ENCODE measurements around the gene DOCK4. TPM values are rescaled to one million over a fixed set of nuclear protein-coding genes. Genes with fewer than 3 reads are reported as not detected.

Gene DOCK4
- polyA plus RNA-seq, 1 donor: 8.1 TPM

DNA sequence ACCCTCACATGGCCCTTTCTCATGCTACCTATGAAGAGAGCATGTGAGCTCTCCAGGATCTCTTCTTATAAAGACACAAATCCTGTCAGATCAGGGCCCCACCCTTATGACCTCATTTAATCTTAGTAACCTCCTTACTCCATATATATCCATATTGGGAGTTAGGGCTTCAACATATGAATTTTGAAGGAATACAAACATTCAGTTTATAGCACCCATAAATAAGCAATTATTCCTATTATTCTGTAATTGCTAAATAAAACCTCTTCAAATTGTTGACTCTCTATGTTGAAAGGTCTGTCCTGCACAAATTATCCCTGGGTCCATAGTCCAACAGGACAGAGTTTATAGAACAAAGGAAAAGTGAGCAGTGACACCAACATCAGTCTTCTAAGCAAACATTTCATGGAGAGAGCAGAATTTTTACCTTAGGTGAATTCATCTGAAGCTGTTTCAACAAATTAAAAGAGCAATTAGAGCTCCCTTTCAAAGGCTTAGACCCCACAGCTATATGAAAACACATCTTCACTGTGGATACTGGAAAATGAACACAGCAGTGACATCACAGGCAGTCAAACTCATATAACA lies 12.2 kb downstream of the DOCK4 start:
- Histone ChIP-seq H3K4me3 (ENCODE audit: low read length) (no peak overlapping the region), H3K27me3 (ENCODE audit: control insufficient read depth, insufficient read depth, low read length) (no peaks in the 10 kb centered on the region), H3K27ac (ENCODE audit: low read length) (no peak overlapping the region), H3K36me3 (ENCODE audit: control insufficient read depth, insufficient read depth, low read length) (no peaks in the 10 kb centered on the region), H3K9me3 (ENCODE audit: control insufficient read depth, low read depth, low read length) (no peaks in the 10 kb centered on the region), H3K4me1 (ENCODE audit: control insufficient read depth, insufficient read depth, low read length) (no peaks in the 10 kb centered on the region)
- DNase-seq: no peak

GRCh38 chr7:112192236-112193154 lies 13.7 kb downstream of the DOCK4 start:
- Histone ChIP-seq H3K27ac (ENCODE audit: low read length) (no peak overlapping the region), H3K9me3 (ENCODE audit: control insufficient read depth, low read depth, low read length) (no peaks in the 10 kb centered on the region), H3K36me3 (ENCODE audit: control insufficient read depth, insufficient read depth, low read length) (no peaks in the 10 kb centered on the region), H3K4me3 (ENCODE audit: low read length) (no peak overlapping the region), H3K4me1 (ENCODE audit: control insufficient read depth, insufficient read depth, low read length) (no peaks in the 10 kb centered on the region), H3K27me3 (ENCODE audit: control insufficient read depth, insufficient read depth, low read length) (no peaks in the 10 kb centered on the region)
- WGBS (ENCODE audit: insufficient coverage, low lambda C conversion rate): no CpG with 5 or more reads among the region's 4 CpGs
- DNase-seq: no peak

DNA sequence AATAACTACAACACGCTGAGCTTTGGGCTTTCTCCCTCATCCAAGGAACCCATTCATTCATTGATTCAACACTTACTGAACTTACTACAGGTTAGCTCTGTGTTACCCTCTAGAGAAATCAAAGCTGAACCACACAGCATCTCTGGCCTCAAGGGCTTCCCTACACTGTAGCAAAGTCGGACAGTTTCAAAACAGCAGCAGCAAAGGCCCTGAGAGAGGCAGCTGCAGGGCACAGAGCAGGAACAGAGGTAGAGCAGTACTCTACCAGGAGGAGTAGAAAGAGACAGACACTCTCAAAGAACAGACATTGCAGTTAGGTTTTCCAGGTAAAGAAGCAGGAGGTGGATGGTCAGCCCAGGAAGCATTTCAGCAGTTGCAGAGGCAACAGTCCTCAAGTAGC lies 16.1 kb downstream of the DOCK4 start:
- Histone ChIP-seq H3K4me3 (ENCODE audit: low read length) (no peak overlapping the region), H3K4me1 (ENCODE audit: control insufficient read depth, insufficient read depth, low read length) (no peaks in the 10 kb centered on the region), H3K36me3 (ENCODE audit: control insufficient read depth, insufficient read depth, low read length) (no peaks in the 10 kb centered on the region), H3K27me3 (ENCODE audit: control insufficient read depth, insufficient read depth, low read length) (no peaks in the 10 kb centered on the region), H3K9me3 (ENCODE audit: control insufficient read depth, low read depth, low read length) (no peaks in the 10 kb centered on the region), H3K27ac (ENCODE audit: low read length) (no peak overlapping the region)
- no peak for DNase-seq
- no CpG with 5 or more reads among the region's 2 CpGs for WGBS (ENCODE audit: insufficient coverage, low lambda C conversion rate)

- Histone ChIP-seq H3K27ac (ENCODE audit: low read length) (no peak overlapping the region), H3K27me3 (ENCODE audit: control insufficient read depth, insufficient read depth, low read length) (no peaks in the 10 kb centered on the region), H3K36me3 (ENCODE audit: control insufficient read depth, insufficient read depth, low read length) (no peaks in the 10 kb centered on the region), H3K4me1 (ENCODE audit: control insufficient read depth, insufficient read depth, low read length) (no peaks in the 10 kb centered on the region), H3K4me3 (ENCODE audit: low read length) (no peak overlapping the region), H3K9me3 (ENCODE audit: control insufficient read depth, low read depth, low read length) (no peaks in the 10 kb centered on the region)
- WGBS (ENCODE audit: insufficient coverage, low lambda C conversion rate): 88% methylated on average over 1 of the region's 5 CpGs
- DNase-seq: no peak
Observed at GRCh38 chr7:112189691-112190090, 16.5 kb downstream of the DOCK4 start.

- H3K27ac ChIP-seq (ENCODE audit: low read length): no peak overlapping the region
- no peaks in the 10 kb centered on the region for H3K9me3 ChIP-seq (ENCODE audit: control insufficient read depth, low read depth, low read length)
- H3K27me3 ChIP-seq (ENCODE audit: control insufficient read depth, insufficient read depth, low read length): no peaks in the 10 kb centered on the region
- no peak for DNase-seq
- no peaks in the 10 kb centered on the region for H3K4me1 ChIP-seq (ENCODE audit: control insufficient read depth, insufficient read depth, low read length)
- H3K4me3 ChIP-seq (ENCODE audit: low read length): no peak overlapping the region
- no CpG with 5 or more reads among the region's 3 CpGs for WGBS (ENCODE audit: insufficient coverage, low lambda C conversion rate)
- no peaks in the 10 kb centered on the region for H3K36me3 ChIP-seq (ENCODE audit: control insufficient read depth, insufficient read depth, low read length)
Observed at GRCh38 chr7:112188257-112188656, 17.9 kb downstream of the DOCK4 start.

DNA sequence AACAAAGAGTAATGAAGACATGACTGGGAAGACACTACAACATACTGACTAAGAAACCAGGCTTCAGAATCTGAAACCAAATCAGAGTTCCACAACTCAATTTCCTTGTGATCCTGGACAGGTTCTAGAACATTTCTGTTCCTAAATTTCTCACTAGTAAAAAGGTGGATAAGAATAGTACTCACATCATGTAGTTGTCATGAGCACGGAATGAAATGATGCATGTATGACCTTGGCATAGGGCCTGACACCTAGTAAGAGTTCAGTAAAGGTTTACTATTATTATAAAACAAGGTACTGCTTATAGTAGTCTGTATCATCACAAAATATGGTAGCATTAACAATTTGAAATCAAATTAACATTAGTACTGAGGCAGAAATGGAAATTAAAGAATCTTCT lies 19.9 kb downstream of the DOCK4 start:
- no peak overlapping the region for H3K27ac ChIP-seq (ENCODE audit: low read length)

GRCh38 chr7:112185005-112185834 lies 21.0 kb downstream of the DOCK4 start:
- no peaks in the 10 kb centered on the region for H3K36me3 ChIP-seq (ENCODE audit: control insufficient read depth, insufficient read depth, low read length)
- no peaks in the 10 kb centered on the region for H3K9me3 ChIP-seq (ENCODE audit: control insufficient read depth, low read depth, low read length)
- no peaks in the 10 kb centered on the region for H3K27me3 ChIP-seq (ENCODE audit: control insufficient read depth, insufficient read depth, low read length)
- no peak for DNase-seq
- WGBS (ENCODE audit: insufficient coverage, low lambda C conversion rate): 50% methylated on average over 1 of the region's 4 CpGs
- no peak overlapping the region for H3K4me3 ChIP-seq (ENCODE audit: low read length)
- no peak overlapping the region for H3K27ac ChIP-seq (ENCODE audit: low read length)
- H3K4me1 ChIP-seq (ENCODE audit: control insufficient read depth, insufficient read depth, low read length): no peaks in the 10 kb centered on the region

More for the DNA sequence above, 19.9 kb downstream of the DOCK4 start:
- Histone ChIP-seq H3K36me3 (ENCODE audit: control insufficient read depth, insufficient read depth, low read length) (no peaks in the 10 kb centered on the region), H3K4me3 (ENCODE audit: low read length) (no peak overlapping the region), H3K27me3 (ENCODE audit: control insufficient read depth, insufficient read depth, low read length) (no peaks in the 10 kb centered on the region), H3K4me1 (ENCODE audit: control insufficient read depth, insufficient read depth, low read length) (no peaks in the 10 kb centered on the region), H3K9me3 (ENCODE audit: control insufficient read depth, low read depth, low read length) (no peaks in the 10 kb centered on the region)
- no peak for DNase-seq
- WGBS (ENCODE audit: insufficient coverage, low lambda C conversion rate): 80% methylated on average over 1 of the region's 1 CpG

DNA sequence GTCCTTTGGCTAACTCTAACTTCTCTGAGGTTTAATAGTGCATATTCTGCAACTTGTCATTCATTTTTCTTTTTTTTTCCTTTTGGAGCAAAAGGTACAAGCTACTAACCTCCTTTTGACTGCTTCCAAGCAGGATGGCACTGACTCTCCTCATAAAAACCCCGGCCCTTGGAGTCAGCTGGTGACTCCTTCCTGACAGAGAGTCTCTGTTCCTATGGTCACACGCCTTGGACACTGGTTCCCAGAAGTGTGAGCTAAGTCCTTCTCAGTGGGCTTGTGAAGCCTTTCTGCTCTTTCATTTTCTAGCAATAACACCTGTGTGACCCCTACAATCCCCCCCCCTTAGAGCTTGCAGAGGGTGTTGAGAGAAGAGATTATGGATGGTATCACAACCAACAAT lies 21.7 kb downstream of the DOCK4 start:
- Histone ChIP-seq H3K9me3 (ENCODE audit: control insufficient read depth, low read depth, low read length) (no peaks in the 10 kb centered on the region), H3K27ac (ENCODE audit: low read length) (no peak overlapping the region), H3K36me3 (ENCODE audit: control insufficient read depth, insufficient read depth, low read length) (no peaks in the 10 kb centered on the region), H3K4me1 (ENCODE audit: control insufficient read depth, insufficient read depth, low read length) (no peaks in the 10 kb centered on the region), H3K27me3 (ENCODE audit: control insufficient read depth, insufficient read depth, low read length) (no peaks in the 10 kb centered on the region), H3K4me3 (ENCODE audit: low read length) (no peak overlapping the region)
- DNase-seq: no peak
- WGBS (ENCODE audit: insufficient coverage, low lambda C conversion rate): no CpG with 5 or more reads among the region's 2 CpGs

DNA sequence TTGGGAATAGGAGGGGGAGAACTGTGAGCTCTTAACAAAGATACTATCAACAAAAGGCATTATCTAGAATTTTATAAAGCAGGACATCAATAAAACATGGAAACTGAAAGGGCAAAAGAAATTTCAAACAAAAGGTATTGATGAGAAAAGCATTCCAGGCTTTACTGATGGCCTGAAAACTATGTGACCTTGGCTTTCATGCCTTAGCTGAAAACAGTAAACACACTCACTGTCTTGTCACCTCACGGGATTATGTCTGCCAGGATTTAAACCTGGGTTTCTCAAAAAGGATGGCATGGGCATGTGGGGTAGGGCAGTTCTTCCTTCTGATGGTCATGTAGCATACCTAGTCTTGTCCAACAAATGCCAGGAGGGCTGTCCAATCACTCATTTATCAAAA lies 22.9 kb downstream of the DOCK4 start:
- no peak for DNase-seq
- Histone ChIP-seq H3K27ac (ENCODE audit: low read length) (no peak overlapping the region), H3K4me3 (ENCODE audit: low read length) (no peak overlapping the region), H3K27me3 (ENCODE audit: control insufficient read depth, insufficient read depth, low read length) (no peaks in the 10 kb centered on the region), H3K4me1 (ENCODE audit: control insufficient read depth, insufficient read depth, low read length) (no peaks in the 10 kb centered on the region), H3K9me3 (ENCODE audit: control insufficient read depth, low read depth, low read length) (no peaks in the 10 kb centered on the region), H3K36me3 (ENCODE audit: control insufficient read depth, insufficient read depth, low read length) (no peaks in the 10 kb centered on the region)
- WGBS (ENCODE audit: insufficient coverage, low lambda C conversion rate): no CpG with 5 or more reads among the region's 1 CpG

DNA sequence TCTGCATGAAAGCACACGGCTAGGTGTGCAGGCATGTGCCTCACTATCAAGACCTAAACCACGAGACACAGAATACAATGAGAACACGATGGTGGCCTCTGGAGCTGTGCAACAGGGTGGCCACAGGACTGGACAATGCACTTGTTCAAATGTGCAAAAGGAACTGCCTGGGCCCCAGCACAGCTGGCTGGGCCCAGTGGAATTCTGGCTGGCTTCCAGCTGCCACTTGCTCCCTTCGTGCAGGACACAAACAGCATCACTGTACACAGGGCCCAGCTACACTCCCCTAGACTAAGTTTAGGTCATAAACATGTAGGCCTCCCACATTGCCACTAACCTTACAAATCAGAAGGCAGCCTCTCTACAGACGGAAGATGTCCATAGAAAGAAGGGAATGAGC lies 23.4 kb downstream of the DOCK4 start:
- Histone ChIP-seq H3K4me3 (ENCODE audit: low read length) (no peak overlapping the region), H3K36me3 (ENCODE audit: control insufficient read depth, insufficient read depth, low read length) (no peaks in the 10 kb centered on the region), H3K27ac (ENCODE audit: low read length) (no peak overlapping the region), H3K9me3 (ENCODE audit: control insufficient read depth, low read depth, low read length) (no peaks in the 10 kb centered on the region), H3K4me1 (ENCODE audit: control insufficient read depth, insufficient read depth, low read length) (no peaks in the 10 kb centered on the region), H3K27me3 (ENCODE audit: control insufficient read depth, insufficient read depth, low read length) (no peaks in the 10 kb centered on the region)
- DNase-seq: no peak
- 80% methylated on average over 1 of the region's 5 CpGs for WGBS (ENCODE audit: insufficient coverage, low lambda C conversion rate)
